Measurements from ENCODE around the gene COMTD1. TPM values are rescaled to one million over a fixed set of nuclear protein-coding genes. Genes with fewer than 3 reads are reported as not detected.
A peak's percentile ranks its signal among the peaks of the same experiment; 100 is the strongest.
"Not testable (repeated sequence)": the region's sequence is repeated elsewhere in the genome, so short reads cannot be mapped to it uniquely, and the experiment has no call there.

The COMTD1 gene
- total and polyA plus RNA-seq, 12 donors: 2.0 to 137 (median 32.7) TPM

DNA sequence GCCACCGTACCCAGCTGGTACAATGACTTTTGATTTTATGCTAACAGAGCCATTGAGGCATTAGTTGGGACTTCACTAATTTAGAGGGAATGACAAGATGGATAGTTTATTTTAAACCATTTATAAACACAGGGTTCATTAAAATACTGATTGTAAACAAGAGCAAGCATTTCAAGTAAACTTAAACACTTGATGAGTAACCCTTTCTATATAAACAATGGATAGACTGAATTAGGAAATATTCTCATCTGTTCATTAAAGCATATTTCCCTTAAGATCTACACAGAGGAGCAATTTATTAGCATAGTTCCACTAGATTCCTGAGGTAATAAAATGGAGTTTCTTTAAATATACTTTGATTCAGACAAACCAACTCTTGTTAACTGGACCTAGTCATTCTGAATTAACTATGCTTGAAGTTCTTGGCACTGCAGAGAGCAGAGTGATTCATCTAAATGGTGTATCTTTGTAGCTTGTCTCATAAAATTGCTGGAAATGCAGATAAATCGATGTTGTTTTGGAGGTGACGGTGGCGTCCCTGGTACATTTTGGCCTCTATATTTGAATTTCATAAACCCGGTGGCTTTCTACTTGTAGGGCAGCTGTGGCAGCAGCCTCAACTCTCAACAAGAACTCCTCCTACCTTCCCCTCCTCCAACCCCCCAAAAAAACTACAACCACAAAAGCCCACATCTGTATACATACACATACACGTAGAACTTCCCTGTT lies 40.6 kb downstream of the COMTD1 start:
- H3K4me3 ChIP-seq: no peak overlapping the region
- WGBS, 4 donors: 51 to 68% (median 61%) methylated on average over 6 of the region's 6 CpGs
- H3K9me3 ChIP-seq (replicated peaks in 1 of 3): no peaks in the 10 kb centered on the region
- TF ChIP-seq POLR2A (IDR thresholded peaks at IDR 0.05): peak in 1 of 2 donors; percentile 13
- TF ChIP-seq, protein P1, sequence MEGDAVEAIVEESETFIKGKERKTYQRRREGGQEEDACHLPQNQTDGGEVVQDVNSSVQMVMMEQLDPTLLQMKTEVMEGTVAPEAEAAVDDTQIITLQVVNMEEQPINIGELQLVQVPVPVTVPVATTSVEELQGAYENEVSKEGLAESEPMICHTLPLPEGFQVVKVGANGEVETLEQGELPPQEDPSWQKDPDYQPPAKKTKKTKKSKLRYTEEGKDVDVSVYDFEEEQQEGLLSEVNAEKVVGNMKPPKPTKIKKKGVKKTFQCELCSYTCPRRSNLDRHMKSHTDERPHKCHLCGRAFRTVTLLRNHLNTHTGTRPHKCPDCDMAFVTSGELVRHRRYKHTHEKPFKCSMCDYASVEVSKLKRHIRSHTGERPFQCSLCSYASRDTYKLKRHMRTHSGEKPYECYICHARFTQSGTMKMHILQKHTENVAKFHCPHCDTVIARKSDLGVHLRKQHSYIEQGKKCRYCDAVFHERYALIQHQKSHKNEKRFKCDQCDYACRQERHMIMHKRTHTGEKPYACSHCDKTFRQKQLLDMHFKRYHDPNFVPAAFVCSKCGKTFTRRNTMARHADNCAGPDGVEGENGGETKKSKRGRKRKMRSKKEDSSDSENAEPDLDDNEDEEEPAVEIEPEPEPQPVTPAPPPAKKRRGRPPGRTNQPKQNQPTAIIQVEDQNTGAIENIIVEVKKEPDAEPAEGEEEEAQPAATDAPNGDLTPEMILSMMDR (IDR thresholded peaks at IDR 0.05): no peak
- H3K27ac ChIP-seq: peak overlapping the region; percentile 28 to 81 (median 34)
- peaks cover 8 to 31% of the 10 kb centered on the region in 2 donors for H3K4me1 ChIP-seq (replicated peaks in 1 of 2)
- intact Hi-C loops (cut with DNase I): no loop called here
- peak in 6 of 7 donors; percentile 26 to 62 (median 50) for DNase-seq
- no peaks in the 10 kb centered on the region for H3K36me3 ChIP-seq (replicated peaks in 1 of 2)
- H3K27me3 ChIP-seq: no peaks in the 10 kb centered on the region

GRCh38 chr10:75194625-75195024 lies 41.1 kb downstream of the COMTD1 start:
- Histone ChIP-seq H3K27ac (peak overlapping the region in 4 of 5 donors; percentile 28 to 81 (median 54)), H3K4me1 (replicated peaks in 1 of 2) (peaks cover 8 to 31% of the 10 kb centered on the region in 2 donors)
- H3K36me3 ChIP-seq (replicated peaks in 1 of 2); H3K9me3 ChIP-seq (replicated peaks in 1 of 3); H3K27me3 ChIP-seq; H3K4me3 ChIP-seq; intact Hi-C loops (cut with DNase I): not testable (repeated sequence)
- DNase-seq: peak in 3 of 7 donors; percentile 13 to 44 (median 20)
- WGBS, 4 donors: 69 to 84% (median 78%) methylated on average over 4 of the region's 4 CpGs

DNA sequence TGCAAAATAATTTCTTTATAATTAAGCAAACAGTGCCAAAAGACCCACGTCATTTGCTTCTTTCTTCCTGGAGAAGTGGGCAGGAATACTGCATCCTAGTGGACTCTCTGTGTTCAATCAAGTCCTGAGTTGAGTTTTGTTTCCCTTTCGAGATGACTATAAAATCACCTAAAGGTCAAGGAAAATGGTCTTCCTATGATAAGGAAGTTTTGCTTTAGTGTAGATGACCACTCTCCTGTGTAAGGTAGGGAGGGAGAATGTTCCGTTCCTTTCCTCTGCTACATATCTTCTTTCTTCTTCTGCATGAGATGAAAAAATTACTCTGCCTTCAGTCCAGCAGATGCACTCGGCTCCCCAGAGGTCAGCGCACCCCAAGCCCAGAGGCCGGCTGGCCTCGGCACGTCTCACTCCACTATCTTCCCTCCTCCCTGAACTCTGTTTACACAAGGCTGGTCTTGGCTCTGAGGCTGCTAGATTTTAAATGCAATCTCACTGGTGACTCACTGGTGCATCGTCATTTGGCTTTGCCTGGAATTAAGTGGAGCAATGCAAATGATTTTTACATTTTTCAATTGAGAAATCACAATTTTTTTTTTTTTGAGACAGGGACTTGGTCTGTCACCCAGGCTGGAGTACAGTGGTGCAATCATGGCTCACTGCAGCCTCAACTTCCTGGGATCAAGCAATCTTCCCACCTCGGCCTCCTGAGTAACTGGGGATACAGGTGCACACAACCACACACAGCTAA lies 43.8 kb downstream of the COMTD1 start:
- TF ChIP-seq, protein P1 (IDR thresholded peaks at IDR 0.05): peak in 5 of 6 experiments; percentile 7 to 43 (median 27)
- peak in 1 of 2 donors; percentile 84 for TF ChIP-seq POLR2A (IDR thresholded peaks at IDR 0.05)
- H3K9me3 ChIP-seq (replicated peaks in 1 of 3): no peaks in the 10 kb centered on the region
- H3K36me3 ChIP-seq (replicated peaks in 1 of 2): no peaks in the 10 kb centered on the region
- H3K27me3 ChIP-seq: no peaks in the 10 kb centered on the region
- no peak overlapping the region for H3K4me3 ChIP-seq
- DNase-seq: peak; percentile 78 to 93 (median 90)
- H3K4me1 ChIP-seq (replicated peaks in 1 of 2): peaks cover 8 to 31% of the 10 kb centered on the region in 2 donors
- intact Hi-C loops (cut with DNase I): no loop called here
- H3K27ac ChIP-seq: peak overlapping the region; percentile 78 to 93 (median 82)
- 29 to 36% (median 33%) methylated on average over 10 of the region's 10 CpGs for WGBS, 4 donors

GRCh38 chr10:75189266-75190096 lies 46.3 kb downstream of the COMTD1 start:
- Histone ChIP-seq H3K27me3 (no peaks in the 10 kb centered on the region), H3K4me1 (replicated peaks in 1 of 2) (peaks cover 8 to 21% of the 10 kb centered on the region in 2 donors), H3K9me3 (replicated peaks in 1 of 3) (no peaks in the 10 kb centered on the region), H3K27ac (peak overlapping the region in 1 of 5 donors; percentile 68), H3K4me3 (no peak overlapping the region), H3K36me3 (replicated peaks in 1 of 2) (no peaks in the 10 kb centered on the region)
- intact Hi-C loops (cut with DNase I): loop anchor here (5.0 to 10.0 kb wide), 2 partner anchors 43 to 75 kb away; partner anchors contain the start of gene SAMD8 (in 2 of the 2)
- no peak for TF ChIP-seq POLR2A (IDR thresholded peaks at IDR 0.05)
- TF ChIP-seq, protein P1 (IDR thresholded peaks at IDR 0.05): no peak
- WGBS, 4 donors: 89 to 97% (median 93%) methylated on average over 12 of the region's 12 CpGs
- peak in 1 of 7 donors; percentile 46 for DNase-seq

- not testable (repeated sequence) for H3K36me3 ChIP-seq (replicated peaks in 1 of 2); H3K27me3 ChIP-seq; H3K4me3 ChIP-seq; H3K9me3 ChIP-seq (replicated peaks in 1 of 3)
- Histone ChIP-seq H3K27ac (peak overlapping the region in 1 of 5 donors; percentile 68), H3K4me1 (replicated peaks in 1 of 2) (peaks cover 8 to 19% of the 10 kb centered on the region in 2 donors)
- 95 to 96% (median 95%) methylated on average over 9 of the region's 9 CpGs for WGBS, 4 donors
- intact Hi-C loops (cut with DNase I): loop anchor here (5.0 to 10.0 kb wide), 2 partner anchors 44 to 74 kb away; partner anchors contain the start of gene SAMD8 (in 2 of the 2)
- peak in 1 of 7 donors; percentile 47 for DNase-seq
These were observed 47.2 kb downstream of the COMTD1 start for GRCh38 chr10:75188522-75188921.
